ENCODE data around the gene FUT1. TPM values are rescaled to one million over a fixed set of nuclear protein-coding genes. Genes with fewer than 3 reads are reported as not detected.
A peak's percentile ranks its signal among the peaks of the same experiment; 100 is the strongest.

The FUT1 gene
- total and polyA plus RNA-seq, 9 of the 15 experiments (the other 6 are each of a cell fraction or from before 2014, with no cell fraction given) = 2.3 to 18.5 (median 8.8) TPM

GRCh38 chr19:48738557-48739403 lies 13.7 kb downstream of the FUT1 start (continued):
- 0 out of 2 replicates have a peak, but pooled peaks have one; percentile 44 for TF ChIP-seq HMGXB4 (CRISPR knock-in tag; IDR thresholded peaks at IDR 0.05)
- TF ChIP-seq THAP12 (CRISPR knock-in tag; IDR thresholded peaks at IDR 0.05) = peak; percentile 93
- peak; percentile 54 for TF ChIP-seq SOX6 (IDR thresholded peaks at IDR 0.05)
- no peak for TF ChIP-seq KLF13 (tag; IDR thresholded peaks at IDR 0.05; ENCODE audit: borderline replicate concordance, low read depth)
- peak; percentile 98 for TF ChIP-seq L3MBTL2 (IDR thresholded peaks at IDR 0.05)
- 0 out of 2 replicates have a peak, but pooled peaks have one; percentile 30 for TF ChIP-seq MEF2A (IDR thresholded peaks at IDR 0.05; ENCODE audit: control insufficient read depth, low read depth, low read length)
- TF ChIP-seq ZNF24 (IDR thresholded peaks at IDR 0.05) = peak; percentile 57; the same call in 1 of the 2 replicates
- TF ChIP-seq ATF2 (CRISPR knock-in tag; IDR thresholded peaks at IDR 0.05) = 0 out of 2 replicates have a peak, but pooled peaks have one; percentile 42
- TF ChIP-seq RBM22 (IDR thresholded peaks at IDR 0.05; ENCODE audit: low read depth, low read length, poor library complexity, severe bottlenecking) = peak; percentile 45
- TF ChIP-seq ZBTB7A (IDR thresholded peaks at IDR 0.05; ENCODE audit: borderline replicate concordance, control insufficient read depth, low read depth, low read length) = peak; percentile 63; the same call in 1 of the 2 replicates
- 0 out of 2 replicates have a peak, but pooled peaks have one; percentile 30 for TF ChIP-seq ZNF143 (CRISPR knock-in tag; IDR thresholded peaks at IDR 0.05)
- no peak for TF ChIP-seq ZNF224 (CRISPR knock-in tag; IDR thresholded peaks at IDR 0.05)
- peak in 1 of 2 experiments; percentile 85; a peak in 1 of 4 replicates for TF ChIP-seq NONO (IDR thresholded peaks at IDR 0.05; ENCODE audit: low read depth in 2 of 2, low read length in 1 of 2)
- peak; percentile 81 for TF ChIP-seq HNRNPL (IDR thresholded peaks at IDR 0.05; ENCODE audit: low read depth, low read length)
- TF ChIP-seq ZNF639 (CRISPR knock-in tag; conservative IDR thresholded peaks at IDR 0.05 in 1 of 2, IDR thresholded peaks at IDR 0.05 in 1 of 2) = peak in 1 of 2 experiments; percentile 80; a peak in 2 of 4 replicates
- no peak for TF ChIP-seq ZNF449 (CRISPR knock-in tag; IDR thresholded peaks at IDR 0.05)

Data from K562 (cell line).